ENCODE data around the gene ARVCF. TPM values are rescaled to one million over a fixed set of nuclear protein-coding genes. Genes with fewer than 3 reads are reported as not detected.
A peak's percentile ranks its signal among the peaks of the same experiment; 100 is the strongest.

ARVCF gene
- total RNA-seq, 2 donors from 2014 or later, result 20.1 to 21.3 TPM

- intact Hi-C loops (cut with DNase I), result no loop called here
- DNase-seq (ENCODE audit: low spot score), result peak; percentile 69
Measured at GRCh38 chr22:19981961-19982920, 34.4 kb downstream of the ARVCF start.

GRCh38 chr22:19981171-19981960 lies 35.3 kb downstream of the ARVCF start:
- peak; percentile 80 for DNase-seq (ENCODE audit: low spot score)
- intact Hi-C loops (cut with DNase I), result no loop called here

GRCh38 chr22:19980766-19981165 lies 35.9 kb downstream of the ARVCF start:
- peak; percentile 67 for DNase-seq (ENCODE audit: low spot score)
- intact Hi-C loops (cut with DNase I), result no loop called here

- intact Hi-C loops (cut with DNase I), result no loop called here
- DNase-seq (ENCODE audit: low spot score), result no peak
Measured at GRCh38 chr22:19979712-19980493, 36.7 kb downstream of the ARVCF start.

GRCh38 chr22:19978748-19979147 lies 37.9 kb downstream of the ARVCF start:
- intact Hi-C loops (cut with DNase I), result no loop called here
- no peak for DNase-seq (ENCODE audit: low spot score)

- intact Hi-C loops (cut with DNase I), result no loop called here
- DNase-seq (ENCODE audit: low spot score), result no peak
Measured at GRCh38 chr22:19977296-19978243, 39.1 kb downstream of the ARVCF start.

GRCh38 chr22:19976671-19977070 lies 40.0 kb downstream of the ARVCF start:
- intact Hi-C loops (cut with DNase I), result no loop called here
- DNase-seq (ENCODE audit: low spot score), result no peak

- intact Hi-C loops (cut with DNase I), result no loop called here
- no peak for DNase-seq (ENCODE audit: low spot score)
Measured at GRCh38 chr22:19975707-19976035, 41.0 kb downstream of the ARVCF start.

- no peak for DNase-seq (ENCODE audit: low spot score)
- intact Hi-C loops (cut with DNase I), result no loop called here
Measured at GRCh38 chr22:19974935-19975706, 41.5 kb downstream of the ARVCF start.

GRCh38 chr22:19974268-19974861 lies 42.3 kb downstream of the ARVCF start:
- intact Hi-C loops (cut with DNase I), result no loop called here
- DNase-seq (ENCODE audit: low spot score), result no peak

GRCh38 chr22:19973551-19974267 lies 42.9 kb downstream of the ARVCF start:
- no peak for DNase-seq (ENCODE audit: low spot score)
- intact Hi-C loops (cut with DNase I), result no loop called here

GRCh38 chr22:19972652-19973550 lies 43.7 kb downstream of the ARVCF start:
- intact Hi-C loops (cut with DNase I), result no loop called here

GRCh38 chr22:19972251-19972650 lies 44.4 kb downstream of the ARVCF start:
- intact Hi-C loops (cut with DNase I), result no loop called here
- DNase-seq (ENCODE audit: low spot score), result no peak

More at GRCh38 chr22:19972652-19973550, 43.7 kb downstream of the ARVCF start:
- no peak for DNase-seq (ENCODE audit: low spot score)

- no peak for DNase-seq (ENCODE audit: low spot score)
- intact Hi-C loops (cut with DNase I), result loop anchor here (2.0 kb wide), 1 partner anchor 41 kb away; no protein-coding TSS in a partner anchor
Measured at GRCh38 chr22:19971276-19972124, 45.1 kb downstream of the ARVCF start.

Data from posterior vena cava (tissue), 2 donors.